ENCODE results near the gene MGAT4A. TPM values are rescaled to one million over a fixed set of nuclear protein-coding genes. Genes with fewer than 3 reads are reported as not detected.

The MGAT4A gene
- total RNA-seq: 0.14 and 0.22 TPM in 2 replicates

GRCh38 chr2:98731041-98731893, at the start of gene MGAT4A:
Gene MGAT4A (minus strand): TSS chr2:98731132. CDS start chr2:98726332, 4,800 bp downstream.

GRCh38 chr2:98608116-98608961, 122.6 kb downstream of the MGAT4A start, which contains the start of the genes COA5 and UNC50:
Gene COA5 (minus strand): TSS chr2:98608512. CDS start chr2:98608405, 107 bp downstream.
Gene UNC50 (plus strand): TSS chr2:98608589. CDS start chr2:98609760, 1,171 bp downstream.

Other genes with a start within 250 kb of the MGAT4A start
- 9.6 and 14.2 TPM in 2 replicates for gene COA5, start 122.6 kb downstream of the MGAT4A start, total RNA-seq
- 34.4 and 53.2 TPM in 2 replicates for gene UNC50, start 122.5 kb downstream of the MGAT4A start, total RNA-seq
- gene CRACDL, start 205.1 kb upstream of the MGAT4A start, total RNA-seq: not detected in 2 replicates